GM19025 (cell line): Measurements from ENCODE around the gene PLCXD3.
"Not testable (repeated sequence)": the region's sequence is repeated elsewhere in the genome, so short reads cannot be mapped to it uniquely, and the experiment has no call there.

Source experiments
- ATAC-seq: cut with Tn5 transposase; IDR thresholded peaks from one replicate; pipeline ENCODE4 v1.9.1; 2021; ENCODE audit warnings: mild to moderate bottlenecking, low read depth, moderate library complexity; ENCODE audit not compliant: unreplicated experiment

The PLCXD3 gene

GRCh38 chr5:41503310-41503709 is 7.1 kb downstream of the PLCXD3 start:
- no peak for ATAC-seq

GRCh38 chr5:41493490-41494126 is 16.8 kb downstream of the PLCXD3 start:
- not testable (repeated sequence) for ATAC-seq

- ATAC-seq, result no peak
Measured at GRCh38 chr5:41485533-41485932, 24.9 kb downstream of the PLCXD3 start.

GRCh38 chr5:41482715-41483114 is 27.7 kb downstream of the PLCXD3 start:
- ATAC-seq, result no peak

GRCh38 chr5:41482173-41482572 is 28.2 kb downstream of the PLCXD3 start:
- ATAC-seq, result no peak

GRCh38 chr5:41471571-41472208 is 38.7 kb downstream of the PLCXD3 start:
- ATAC-seq, result not testable (repeated sequence)

- no peak for ATAC-seq
Measured at GRCh38 chr5:41465493-41466171, 44.8 kb downstream of the PLCXD3 start.

GRCh38 chr5:41459557-41459956 is 50.8 kb downstream of the PLCXD3 start:
- ATAC-seq, result no peak

DNA sequence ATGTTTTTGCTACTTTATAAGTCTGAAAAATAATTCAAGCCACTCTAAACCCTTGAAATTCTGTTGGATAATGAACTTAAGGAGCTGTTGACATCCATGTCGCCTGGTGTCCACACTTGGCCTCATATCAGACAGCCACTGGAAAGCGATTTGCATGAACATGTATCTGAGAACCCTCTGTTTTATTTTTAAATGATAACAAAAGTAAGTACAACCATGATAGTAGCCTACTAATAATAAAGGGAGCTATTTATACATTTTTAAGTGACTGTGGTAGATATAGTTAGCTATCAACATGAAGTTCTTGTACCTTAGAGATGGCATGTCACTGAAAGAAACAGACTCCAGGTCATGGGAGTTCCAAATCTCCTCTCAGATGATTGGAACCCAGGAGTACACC is 53.3 kb downstream of the PLCXD3 start:
- no peak for ATAC-seq

DNA sequence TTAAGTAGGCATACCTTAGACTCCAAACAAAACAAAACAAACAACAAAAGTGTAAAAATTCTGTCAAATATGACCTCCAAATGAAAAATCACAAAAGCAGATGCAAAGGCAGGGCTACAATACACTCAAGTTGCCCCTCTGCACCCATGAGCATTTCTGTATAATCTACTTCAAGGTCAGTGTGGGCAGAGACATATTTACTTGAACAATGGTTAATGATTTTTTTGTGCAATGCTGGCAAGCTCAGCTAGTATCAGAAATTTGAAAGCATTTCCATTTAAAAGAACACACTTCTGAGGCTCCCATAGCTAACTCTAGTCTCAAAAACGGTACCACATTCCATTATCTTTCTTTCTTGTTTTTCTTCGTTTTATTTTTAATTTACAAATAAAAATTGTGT is 57.9 kb downstream of the PLCXD3 start:
- no peak for ATAC-seq

GRCh38 chr5:41447650-41448510 is 62.5 kb downstream of the PLCXD3 start:
- no peak for ATAC-seq

DNA sequence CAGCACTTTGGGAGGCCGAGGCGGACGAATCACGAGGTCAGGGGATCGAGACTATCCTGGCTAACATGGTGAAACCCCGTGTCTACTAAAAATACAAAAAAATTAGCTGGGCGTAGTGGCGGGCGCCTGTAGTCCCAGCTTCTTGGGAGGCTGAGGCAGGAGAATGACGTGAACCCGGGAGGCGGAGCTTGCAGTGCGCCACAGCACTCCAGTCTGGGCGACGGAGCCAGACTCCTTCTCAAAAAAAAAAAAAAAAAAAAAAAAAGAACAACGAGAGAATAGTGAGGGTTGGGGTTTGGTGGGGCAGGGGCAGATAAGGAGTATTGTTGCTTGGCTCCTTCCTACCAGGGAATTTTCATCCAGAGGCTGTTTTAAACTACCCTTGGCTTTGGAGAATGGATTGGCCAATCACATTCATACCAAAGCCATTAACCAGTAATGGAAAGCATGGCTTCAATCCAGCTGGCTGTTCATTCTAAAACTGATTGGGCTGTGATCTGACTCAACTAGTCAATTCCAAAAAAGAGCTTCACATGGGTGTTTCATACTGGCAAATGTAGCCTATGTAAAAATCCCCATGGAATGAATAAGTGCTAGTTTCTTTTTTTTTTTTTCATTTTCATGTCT is 64.4 kb downstream of the PLCXD3 start:
- no peak for ATAC-seq

DNA sequence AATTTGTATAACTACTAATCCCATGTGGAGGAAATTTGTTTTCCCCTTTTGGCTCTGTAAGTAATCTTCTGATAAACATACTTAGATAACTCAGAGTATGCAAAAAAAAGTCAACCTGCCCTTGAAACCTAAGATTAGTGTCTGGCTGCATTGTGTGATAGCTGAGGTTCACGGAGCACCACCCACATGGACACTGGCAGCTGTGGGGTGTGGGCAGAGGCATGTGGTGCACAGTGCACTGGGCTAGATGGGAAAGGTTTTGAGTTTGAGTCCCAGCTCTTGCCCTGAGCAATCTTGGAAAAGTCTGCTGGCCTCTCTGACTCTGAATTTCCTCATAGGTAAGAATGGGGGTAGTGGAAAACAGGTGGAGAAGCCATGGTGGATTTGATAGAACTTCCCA is 75.1 kb downstream of the PLCXD3 start:
- ATAC-seq, result no peak

DNA sequence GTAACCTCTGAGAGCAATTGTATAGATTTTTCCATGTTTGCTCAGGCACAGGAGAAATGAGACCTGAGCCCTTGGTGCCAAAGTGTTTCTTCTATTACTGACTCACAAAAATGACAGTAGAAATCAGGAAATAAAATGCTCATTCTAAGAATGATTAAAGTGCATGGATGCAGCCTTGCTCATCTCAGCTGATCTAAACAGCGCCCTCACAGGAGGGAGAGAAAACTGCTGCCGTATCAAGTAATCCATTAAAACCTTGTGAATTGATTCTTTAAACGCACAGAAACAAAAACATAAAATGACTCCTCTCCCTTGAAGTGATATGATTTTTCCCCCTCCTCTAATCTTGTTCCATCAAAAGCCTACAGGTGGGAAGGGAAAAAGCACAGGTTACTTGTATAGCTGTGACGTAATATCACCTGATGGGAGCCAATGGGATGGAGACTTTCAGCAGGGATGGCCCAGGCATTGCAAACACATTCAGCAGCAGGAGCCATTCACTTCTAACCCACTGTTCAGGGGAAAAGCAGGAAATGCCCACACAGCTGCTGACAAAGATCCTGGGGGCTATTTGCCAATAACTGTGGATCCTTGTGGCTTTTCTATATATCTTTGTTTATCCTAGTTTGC is 76.7 kb downstream of the PLCXD3 start:
- ATAC-seq, result no peak

DNA sequence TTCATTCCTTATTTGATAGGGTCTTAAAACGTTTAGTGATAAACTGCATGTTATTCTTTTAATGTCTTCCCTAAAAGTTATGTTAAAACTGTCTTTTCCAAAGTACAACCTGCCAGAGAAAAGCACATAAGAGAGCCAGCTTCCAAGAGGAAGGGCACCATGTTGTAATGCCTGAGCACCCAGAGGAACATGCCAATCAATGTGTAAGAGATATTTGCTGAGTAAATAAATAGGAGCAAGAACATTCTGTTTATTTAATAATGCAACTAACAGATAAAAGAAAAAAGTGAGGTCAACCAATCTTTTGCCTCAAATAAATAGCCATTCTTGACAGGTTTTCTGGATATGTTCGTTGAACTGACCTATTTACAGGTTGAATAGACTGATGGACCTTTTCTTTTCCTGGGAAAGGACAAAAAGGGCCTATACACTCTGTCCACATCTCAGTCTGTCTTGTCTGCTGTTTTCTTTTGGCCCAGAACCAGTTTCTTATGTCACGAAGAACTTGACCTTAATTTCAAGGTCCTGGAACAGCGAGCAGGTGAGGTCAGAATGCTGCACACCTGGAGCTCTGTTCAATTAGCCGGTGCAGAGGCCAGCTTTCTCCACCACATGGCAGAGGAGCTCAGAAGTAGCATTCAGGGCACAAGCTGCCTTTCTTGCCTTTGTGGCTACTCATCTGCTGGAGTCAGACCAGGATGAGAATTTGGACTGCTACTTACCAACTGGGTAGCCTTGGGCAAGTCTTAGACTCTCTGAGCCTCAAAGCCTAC is 77.7 kb downstream of the PLCXD3 start:
- no peak for ATAC-seq

DNA sequence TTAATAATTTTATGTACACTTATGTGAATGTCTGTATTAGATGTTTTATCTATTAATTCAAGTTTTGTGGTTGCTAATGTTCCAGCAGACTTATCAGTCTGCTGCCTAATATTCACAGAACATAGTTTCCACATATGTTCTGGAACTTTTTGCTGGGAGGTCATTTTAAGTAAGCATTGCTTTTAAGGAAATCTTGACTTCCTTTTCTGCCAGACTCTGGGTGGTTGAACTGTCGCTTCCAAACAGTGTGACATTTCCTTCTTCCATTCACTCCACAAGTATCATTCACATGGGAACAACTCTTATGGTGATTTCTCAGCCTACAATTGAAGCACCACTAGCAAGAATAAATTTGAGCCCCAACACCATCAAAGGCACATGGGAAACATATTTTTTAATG is 82.9 kb downstream of the PLCXD3 start:
- no peak for ATAC-seq

DNA sequence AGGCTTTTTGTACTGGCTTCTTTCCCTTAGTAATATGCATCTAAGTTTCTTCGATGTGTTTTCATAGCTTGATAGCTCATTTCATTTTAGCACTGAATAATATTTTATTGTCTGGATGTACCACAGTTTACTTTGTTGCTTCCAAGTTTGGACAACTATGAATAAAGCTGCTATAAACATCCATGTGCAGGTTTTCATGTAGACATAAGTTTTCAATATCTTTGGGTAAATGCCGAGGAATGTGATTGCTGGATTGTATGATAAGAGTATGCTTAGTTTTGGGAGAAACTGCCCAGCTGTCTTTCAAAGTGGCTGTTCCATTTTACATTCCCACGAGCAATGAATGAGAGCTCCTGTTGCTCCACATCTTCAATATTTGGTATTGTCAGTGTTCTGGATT is 84.7 kb downstream of the PLCXD3 start:
- no peak for ATAC-seq

DNA sequence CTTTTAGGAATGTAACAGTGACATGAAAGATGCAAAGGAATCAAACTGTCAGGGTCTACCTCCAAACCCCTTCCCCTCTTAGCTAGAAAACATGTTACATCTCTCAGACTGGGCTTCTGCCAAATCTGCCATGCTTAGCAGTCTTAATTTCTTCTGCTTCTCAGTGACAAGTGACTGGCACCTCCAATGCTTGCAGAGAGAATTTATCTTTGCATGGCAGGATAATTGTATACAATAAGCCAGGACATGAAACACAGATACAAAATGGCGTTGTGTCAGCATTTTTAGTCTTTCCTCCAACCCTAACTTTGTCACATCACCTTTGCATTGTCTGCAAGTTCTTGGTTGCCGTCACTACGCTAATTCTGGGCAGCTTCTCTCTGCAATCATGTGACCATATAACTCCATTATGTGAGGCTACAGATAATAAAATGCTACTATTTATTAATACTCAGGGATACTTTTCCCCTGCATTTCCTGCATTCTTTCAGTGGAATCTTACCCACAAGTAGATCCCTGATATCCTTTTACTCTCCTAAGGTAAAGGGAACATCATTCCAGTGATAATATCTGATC is 89.8 kb downstream of the PLCXD3 start:
- no peak for ATAC-seq
